ENCODE data around the gene SSBP2.
A peak's percentile ranks its signal among the peaks of the same experiment; 100 is the strongest.

SSBP2 gene

DNA sequence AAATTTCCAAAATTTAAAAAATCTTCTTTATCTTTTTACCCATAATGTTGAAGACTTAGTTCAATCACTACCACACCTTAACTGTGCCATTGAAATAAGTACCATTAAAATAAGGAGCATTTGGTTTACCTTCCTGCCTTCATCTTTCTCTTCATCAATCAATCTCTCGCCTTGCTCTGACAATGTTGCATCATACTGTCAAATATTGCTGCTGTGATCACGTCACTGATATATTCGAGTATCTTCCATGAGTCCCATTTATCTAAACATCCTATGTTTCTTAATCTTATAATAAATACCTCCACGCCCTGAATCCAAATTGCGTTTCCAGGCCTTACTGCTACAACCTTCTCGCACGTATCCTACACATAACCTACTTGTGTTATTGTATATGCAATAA is 201.8 kb downstream of the SSBP2 start:
- H3K27me3 Mint-ChIP-seq (ENCODE audit: low read depth, poor library complexity), result no peaks in the 10 kb centered on the region
- H3K4me3 Mint-ChIP-seq, result no peak overlapping the region
- TF ChIP-seq, protein P1, sequence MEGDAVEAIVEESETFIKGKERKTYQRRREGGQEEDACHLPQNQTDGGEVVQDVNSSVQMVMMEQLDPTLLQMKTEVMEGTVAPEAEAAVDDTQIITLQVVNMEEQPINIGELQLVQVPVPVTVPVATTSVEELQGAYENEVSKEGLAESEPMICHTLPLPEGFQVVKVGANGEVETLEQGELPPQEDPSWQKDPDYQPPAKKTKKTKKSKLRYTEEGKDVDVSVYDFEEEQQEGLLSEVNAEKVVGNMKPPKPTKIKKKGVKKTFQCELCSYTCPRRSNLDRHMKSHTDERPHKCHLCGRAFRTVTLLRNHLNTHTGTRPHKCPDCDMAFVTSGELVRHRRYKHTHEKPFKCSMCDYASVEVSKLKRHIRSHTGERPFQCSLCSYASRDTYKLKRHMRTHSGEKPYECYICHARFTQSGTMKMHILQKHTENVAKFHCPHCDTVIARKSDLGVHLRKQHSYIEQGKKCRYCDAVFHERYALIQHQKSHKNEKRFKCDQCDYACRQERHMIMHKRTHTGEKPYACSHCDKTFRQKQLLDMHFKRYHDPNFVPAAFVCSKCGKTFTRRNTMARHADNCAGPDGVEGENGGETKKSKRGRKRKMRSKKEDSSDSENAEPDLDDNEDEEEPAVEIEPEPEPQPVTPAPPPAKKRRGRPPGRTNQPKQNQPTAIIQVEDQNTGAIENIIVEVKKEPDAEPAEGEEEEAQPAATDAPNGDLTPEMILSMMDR (IDR thresholded peaks at IDR 0.05), result no peak
- no peaks in the 10 kb centered on the region for H3K4me1 Mint-ChIP-seq
- H3K36me3 Mint-ChIP-seq (ENCODE audit: low read depth), result peaks cover 54% of the 10 kb centered on the region
- DNase-seq, result no peak
- no peaks in the 10 kb centered on the region for H3K9me3 Mint-ChIP-seq
- H3K27ac Mint-ChIP-seq, result no peak overlapping the region

DNA sequence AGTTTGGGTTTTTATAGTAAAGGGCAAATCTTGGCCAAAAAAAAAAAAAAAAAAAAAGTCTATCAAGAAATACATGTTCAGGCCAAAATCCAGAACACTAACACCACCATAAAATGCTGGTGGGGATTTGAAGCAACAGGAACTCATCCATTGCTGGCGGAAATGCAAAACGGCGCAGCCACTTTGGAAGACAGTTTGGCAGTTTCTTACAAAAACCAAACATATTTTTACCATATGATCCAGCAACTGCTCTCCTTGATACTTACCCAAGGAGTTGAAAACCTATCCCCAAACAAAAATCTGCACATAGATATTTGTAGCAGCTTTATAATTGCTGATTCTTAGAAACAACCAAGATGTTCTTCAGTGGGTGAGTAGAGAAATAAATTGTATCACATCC is 203.9 kb downstream of the SSBP2 start:
- TF ChIP-seq, protein P1 (IDR thresholded peaks at IDR 0.05), result no peak

DNA sequence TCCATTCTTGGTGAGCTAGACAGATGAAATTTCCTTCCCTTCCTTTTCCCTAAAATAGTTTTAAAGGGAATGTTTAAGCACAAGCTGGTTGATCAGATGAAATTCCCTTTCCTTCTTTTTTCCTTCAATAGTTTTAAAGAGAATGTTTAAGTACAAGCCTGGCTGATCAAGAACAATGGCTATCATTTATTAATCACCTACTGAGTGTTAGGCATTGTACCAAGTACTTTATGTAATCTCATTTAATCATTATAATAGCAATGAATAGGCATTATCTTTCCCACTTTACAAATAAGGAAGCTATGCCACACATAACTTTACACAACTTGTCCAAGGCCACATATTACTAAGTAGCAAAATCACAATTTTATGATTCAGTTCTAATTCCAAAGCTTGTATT is 205.0 kb downstream of the SSBP2 start:
- H3K27me3 Mint-ChIP-seq (ENCODE audit: low read depth, poor library complexity), result no peaks in the 10 kb centered on the region
- H3K27ac Mint-ChIP-seq, result peak overlapping the region; percentile 36
- TF ChIP-seq, protein P1 (IDR thresholded peaks at IDR 0.05), result no peak
- H3K4me3 Mint-ChIP-seq, result no peak overlapping the region
- no peaks in the 10 kb centered on the region for H3K4me1 Mint-ChIP-seq
- H3K36me3 Mint-ChIP-seq (ENCODE audit: low read depth), result peaks cover 86% of the 10 kb centered on the region
- H3K9me3 Mint-ChIP-seq, result peaks cover 20% of the 10 kb centered on the region
- DNase-seq, result no peak

More for the DNA sequence above, 203.9 kb downstream of the SSBP2 start:
- H3K36me3 Mint-ChIP-seq (ENCODE audit: low read depth), result peaks cover 75% of the 10 kb centered on the region
- H3K4me1 Mint-ChIP-seq, result no peaks in the 10 kb centered on the region
- no peak for DNase-seq
- H3K27me3 Mint-ChIP-seq (ENCODE audit: low read depth, poor library complexity), result no peaks in the 10 kb centered on the region
- H3K9me3 Mint-ChIP-seq, result peaks cover 12% of the 10 kb centered on the region
- no peak overlapping the region for H3K27ac Mint-ChIP-seq
- H3K4me3 Mint-ChIP-seq, result no peak overlapping the region

DNA sequence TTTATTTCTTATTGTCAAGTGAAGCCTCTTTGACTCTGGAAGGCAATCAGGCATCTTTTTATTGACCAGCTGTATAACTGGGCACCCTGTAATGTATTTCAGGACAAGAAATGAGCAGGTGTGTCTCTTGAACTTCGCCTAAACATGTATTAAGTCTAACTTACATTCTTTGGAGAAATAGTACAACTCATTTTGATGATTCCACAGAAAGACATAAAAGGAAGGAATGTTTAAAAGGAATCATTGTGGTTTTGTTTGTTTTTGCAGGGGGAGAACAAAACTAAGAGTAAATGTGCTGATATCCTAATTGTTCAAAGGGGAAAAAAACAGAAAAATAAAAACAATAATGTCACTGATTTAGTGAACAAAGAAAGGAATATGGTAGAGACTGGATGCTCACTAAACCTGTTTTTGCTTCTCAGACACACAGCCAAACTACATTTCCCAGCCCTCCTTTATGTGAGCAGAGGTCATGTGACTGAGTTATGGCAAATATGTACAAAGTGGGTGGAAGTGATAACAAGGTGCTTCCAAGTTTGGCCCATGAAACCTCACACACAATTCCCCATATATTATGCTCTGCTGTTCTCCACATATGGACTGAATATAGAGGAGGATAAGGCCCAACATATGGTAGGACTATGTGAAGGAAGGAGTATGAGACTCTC is 206.4 kb downstream of the SSBP2 start:
- peaks cover 86% of the 10 kb centered on the region for H3K36me3 Mint-ChIP-seq (ENCODE audit: low read depth)
- H3K27ac Mint-ChIP-seq, result no peak overlapping the region
- TF ChIP-seq, protein P1 (IDR thresholded peaks at IDR 0.05), result no peak

DNA sequence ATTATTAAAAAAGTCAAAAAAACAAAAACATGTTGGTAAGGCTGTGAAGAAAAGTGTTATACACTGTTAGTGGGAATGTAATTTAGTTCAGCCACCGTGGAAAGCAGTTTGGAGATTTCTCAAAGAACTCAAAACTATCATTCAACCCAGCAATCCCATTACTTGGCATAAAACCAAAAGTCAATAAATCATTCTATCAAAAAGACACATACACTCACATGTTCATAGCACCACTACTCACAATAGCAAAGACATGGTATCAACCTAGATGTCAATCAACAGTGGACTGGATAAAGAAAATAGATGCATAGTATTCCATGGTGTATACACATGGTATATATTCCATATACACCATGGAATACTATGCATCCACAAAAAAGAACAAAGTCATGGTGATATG is 208.7 kb downstream of the SSBP2 start:
- Mint-ChIP-seq H3K27ac (no peak overlapping the region), H3K9me3 (peaks cover 44% of the 10 kb centered on the region), H3K4me3 (no peak overlapping the region), H3K27me3 (ENCODE audit: low read depth, poor library complexity) (no peaks in the 10 kb centered on the region), H3K4me1 (no peaks in the 10 kb centered on the region), H3K36me3 (ENCODE audit: low read depth) (peaks cover 87% of the 10 kb centered on the region)
- DNase-seq, result no peak
- TF ChIP-seq, protein P1 (IDR thresholded peaks at IDR 0.05), result no peak

More for the DNA sequence above, 206.4 kb downstream of the SSBP2 start:
- no peak overlapping the region for H3K4me3 Mint-ChIP-seq
- peaks cover 35% of the 10 kb centered on the region for H3K9me3 Mint-ChIP-seq
- no peaks in the 10 kb centered on the region for H3K27me3 Mint-ChIP-seq (ENCODE audit: low read depth, poor library complexity)
- H3K4me1 Mint-ChIP-seq, result no peaks in the 10 kb centered on the region
- no peak for DNase-seq

DNA sequence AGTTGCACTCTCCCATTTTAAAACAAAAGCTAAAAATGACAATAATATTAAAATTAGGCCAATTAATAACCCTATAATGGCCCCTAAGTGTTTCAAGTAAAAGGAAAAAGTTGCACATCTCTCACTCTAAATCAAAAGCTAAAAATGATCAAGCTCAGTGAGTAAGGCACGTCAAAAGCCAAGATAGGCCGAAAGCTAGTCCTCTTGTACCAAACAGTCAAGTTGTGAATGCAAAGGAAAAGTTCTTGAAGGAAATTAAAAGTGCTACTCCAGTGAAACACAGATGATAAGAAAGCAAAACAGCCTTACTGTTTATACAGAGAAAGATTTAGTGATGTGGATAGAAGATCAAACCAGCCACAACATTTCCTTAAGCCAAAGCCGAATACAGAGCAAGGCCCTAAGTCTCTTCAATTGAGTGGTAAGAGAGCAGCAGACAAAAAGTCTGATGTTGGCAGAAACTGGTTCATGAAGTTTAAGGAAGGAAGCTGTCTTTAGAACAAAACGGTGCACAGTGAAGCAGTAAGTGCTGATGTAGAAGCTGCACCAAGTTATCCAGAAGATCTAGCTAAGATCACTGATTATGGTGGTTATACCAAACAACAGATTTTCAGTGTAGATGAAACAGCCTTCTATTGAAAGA is 212.9 kb downstream of the SSBP2 start:
- H3K27ac Mint-ChIP-seq, result no peak overlapping the region
- peaks cover 40% of the 10 kb centered on the region for H3K9me3 Mint-ChIP-seq
- no peak overlapping the region for H3K4me3 Mint-ChIP-seq
- TF ChIP-seq, protein P1 (IDR thresholded peaks at IDR 0.05), result no peak
- peaks cover 10% of the 10 kb centered on the region for H3K4me1 Mint-ChIP-seq
- H3K27me3 Mint-ChIP-seq (ENCODE audit: low read depth, poor library complexity), result no peaks in the 10 kb centered on the region
- no peak for DNase-seq
- peaks cover 74% of the 10 kb centered on the region for H3K36me3 Mint-ChIP-seq (ENCODE audit: low read depth)

All from nephron progenitor cell (in vitro differentiated cells).